AG04449 (cell line): ENCODE measurements around the gene NR1I3.

Experiments used
- CTCF ChIA-PET: fragments of 350-600 bp; formaldehyde crosslinking; extraction: SDS; loops from one replicate; lab custom pipeline; 2021; ENCODE audit warnings: antibody characterized with exemption; lab: Yijun Ruan, JAX
- POLR2A ChIA-PET: fragments of 400-600, 350-600 bp; formaldehyde crosslinking; extraction: SDS; loops from one replicate; lab custom pipeline; 2020; ENCODE audit warnings: antibody characterized with exemption, inconsistent platforms; lab: Yijun Ruan, JAX
- DNase-seq: peaks from one replicate; pipeline ENCODE4 v3.0.0-alpha.2; 2010; ENCODE audit warnings: low read depth, low spot score
- H3K4me3 ChIP-seq: 2 replicates; pipeline ENCODE4 v1.5.1; 2011; ENCODE audit warnings: low read depth, mild to moderate bottlenecking, control low read depth, low read length
- CTCF ChIP-seq: IDR thresholded peaks from one replicate; pipeline ENCODE4 v1.5.1; 2011; ENCODE audit warnings: mild to moderate bottlenecking, moderate library complexity, low read length, control low read depth, inconsistent platforms; ENCODE audit not compliant: insufficient read depth; ENCODE audit errors: missing control alignments

NR1I3 gene

DNA sequence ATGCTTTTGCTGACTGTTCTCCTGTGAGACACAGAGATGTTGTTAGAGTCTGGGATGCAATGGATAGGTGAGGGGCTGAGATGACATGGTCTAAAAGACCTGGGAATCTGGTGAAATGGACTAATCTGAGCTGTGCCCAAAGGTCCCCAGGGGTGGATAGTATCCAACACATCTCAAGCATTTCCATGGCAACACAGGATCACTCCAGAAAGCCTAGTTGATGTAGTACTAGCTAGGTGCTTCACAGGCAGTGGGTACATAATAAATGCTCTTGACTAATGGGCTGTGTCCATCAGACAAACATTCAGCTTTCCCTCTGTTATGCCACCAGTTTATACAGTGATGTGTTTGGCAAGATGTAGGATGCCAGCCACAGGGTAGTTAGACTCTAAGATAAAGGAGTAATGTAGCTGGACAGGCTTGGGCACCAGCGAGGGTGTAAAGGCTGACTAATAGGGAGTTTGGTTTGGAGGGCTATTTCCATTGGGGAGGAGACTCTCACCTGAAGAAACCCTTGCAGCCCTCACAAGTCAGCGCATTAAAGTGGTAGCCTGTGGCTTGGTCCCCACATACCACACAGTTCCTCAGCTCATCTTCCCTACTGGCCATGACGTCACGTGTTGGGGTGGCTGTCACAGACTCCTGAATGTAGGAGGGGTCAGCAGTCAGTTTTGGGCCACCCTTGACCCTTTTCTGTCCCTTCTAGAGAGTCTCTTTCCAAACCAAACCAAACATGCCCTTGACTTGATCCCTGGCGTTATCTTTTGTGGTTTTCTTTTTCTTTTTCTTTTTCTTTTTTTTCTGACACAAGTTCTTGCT lies 1.8 kb downstream of the NR1I3 start:
- DNase-seq = no peak
- TF ChIP-seq CTCF = no peak
- CTCF ChIA-PET = interaction anchor here (1.0 to 8.4 kb wide), 5 partner anchors 9 to 145 kb away, joined by 3 to 120 read pairs (median 4); partner anchors contain the start of genes APOA2 and TOMM40L
- H3K4me3 ChIP-seq = no peak overlapping the region
- POLR2A ChIA-PET = no interaction called here

DNA sequence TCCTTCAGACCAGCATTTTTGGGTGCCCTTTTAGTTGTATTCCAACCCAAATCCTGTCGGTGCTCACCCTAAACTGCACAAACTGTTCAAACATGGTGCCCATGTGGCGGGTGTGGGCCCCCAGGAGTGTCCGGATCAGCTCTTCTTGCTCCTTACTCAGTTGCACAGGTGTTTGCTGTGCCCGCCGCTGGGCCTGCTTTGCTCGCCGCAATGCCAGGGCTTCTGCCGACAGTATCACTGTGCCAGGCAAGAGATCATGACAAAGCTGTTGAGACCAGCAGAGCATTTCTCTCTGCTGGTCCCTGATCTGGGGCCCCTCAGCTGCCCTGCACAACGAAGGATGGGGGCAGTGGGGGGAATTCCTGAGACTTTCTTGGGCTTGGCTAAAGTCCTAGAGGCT lies 4.9 kb downstream of the NR1I3 start:
- ChIA-PET CTCF (interaction anchor here (1.1 to 2.1 kb wide), 5 partner anchors 51 to 151 kb away, joined by 3 to 17 read pairs (median 8); no protein-coding TSS in a partner anchor), POLR2A (interaction anchor here (0.6 kb wide), 1 partner anchor 36 kb away, joined by 3 read pairs; no protein-coding TSS in a partner anchor)

GRCh38 chr1:161230762-161231161 lies 7.2 kb downstream of the NR1I3 start:
- H3K4me3 ChIP-seq = no peak overlapping the region
- POLR2A ChIA-PET = no interaction called here
- TF ChIP-seq CTCF = no peak
- no peak for DNase-seq
- CTCF ChIA-PET = interaction anchor here (0.9 to 23.5 kb wide), 9 partner anchors 8 to 151 kb away, joined by 3 to 758 read pairs (median 97); partner anchors contain the start of genes ADAMTS4, CFAP126, FCER1G and NDUFS2

More for the DNA sequence above, 4.9 kb downstream of the NR1I3 start:
- no peak for TF ChIP-seq CTCF
- DNase-seq = no peak
- H3K4me3 ChIP-seq = no peak overlapping the region

DNA sequence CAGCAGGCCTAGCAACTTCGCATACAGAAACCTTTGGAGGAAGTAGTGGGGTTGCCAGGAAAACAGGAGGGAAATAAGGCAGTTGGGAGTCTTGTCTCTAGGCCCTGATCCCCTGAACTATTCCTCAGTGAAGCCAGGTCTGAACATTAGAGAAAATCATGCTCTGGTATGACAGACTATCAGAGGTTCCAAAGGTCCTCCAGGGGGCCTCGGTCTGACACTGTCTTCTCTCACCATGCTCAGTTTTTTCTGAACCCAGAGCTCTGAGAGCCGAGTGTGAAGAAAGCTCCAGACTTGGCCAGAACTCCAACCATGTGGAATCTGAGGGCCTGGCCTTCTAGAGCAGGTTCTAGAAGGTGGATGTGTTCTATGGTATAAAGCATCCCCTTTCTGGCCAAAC lies 8.1 kb downstream of the NR1I3 start:
- CTCF ChIA-PET = interaction anchor here (0.6 to 23.5 kb wide), 17 partner anchors 9 to 152 kb away, joined by 3 to 758 read pairs (median 26); partner anchors contain the start of genes ADAMTS4, FCER1G, NDUFS2 and NR1I3
- POLR2A ChIA-PET = no interaction called here
- H3K4me3 ChIP-seq = no peak overlapping the region
- no peak for DNase-seq
- no peak for TF ChIP-seq CTCF

DNA sequence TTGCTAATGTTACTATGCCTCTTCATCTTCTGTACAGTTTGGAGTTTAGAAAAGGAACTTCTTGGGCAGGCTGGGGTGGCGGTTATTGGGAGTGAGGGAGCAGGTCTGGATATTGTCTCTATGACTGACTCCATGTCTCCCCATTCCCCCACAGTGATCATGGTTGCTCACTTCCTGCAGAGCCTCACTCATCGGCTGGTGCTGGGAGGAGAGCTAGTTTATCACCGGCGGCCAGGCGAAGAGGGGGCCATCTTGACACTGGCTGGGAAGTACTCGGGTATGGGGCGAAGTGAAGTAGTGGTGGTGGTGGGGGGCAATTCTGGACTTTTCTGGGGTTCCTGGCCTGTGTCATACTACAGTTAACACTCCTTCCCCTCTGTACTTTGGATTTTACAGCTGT lies 10.0 kb downstream of the NR1I3 start:
- no peak overlapping the region for H3K4me3 ChIP-seq
- TF ChIP-seq CTCF = no peak
- ChIA-PET CTCF (interaction anchor here (0.7 to 23.5 kb wide), 22 partner anchors 10 to 154 kb away, joined by 3 to 758 read pairs (median 23); partner anchors contain the start of genes ADAMTS4, CFAP126, FCER1G and NDUFS2), POLR2A (no interaction called here)
- DNase-seq = no peak
